HS-27A (cell line): Measurements from ENCODE around the gene SLC38A1.
"Not testable (repeated sequence)": the region's sequence is repeated elsewhere in the genome, so short reads cannot be mapped to it uniquely, and the experiment has no call there.

Source experiments
- DNase-seq: peaks from one replicate; pipeline ENCODE4 v3.0.0-alpha.2; 2012; ENCODE audit warnings: low read depth, missing footprints

The SLC38A1 gene

DNA sequence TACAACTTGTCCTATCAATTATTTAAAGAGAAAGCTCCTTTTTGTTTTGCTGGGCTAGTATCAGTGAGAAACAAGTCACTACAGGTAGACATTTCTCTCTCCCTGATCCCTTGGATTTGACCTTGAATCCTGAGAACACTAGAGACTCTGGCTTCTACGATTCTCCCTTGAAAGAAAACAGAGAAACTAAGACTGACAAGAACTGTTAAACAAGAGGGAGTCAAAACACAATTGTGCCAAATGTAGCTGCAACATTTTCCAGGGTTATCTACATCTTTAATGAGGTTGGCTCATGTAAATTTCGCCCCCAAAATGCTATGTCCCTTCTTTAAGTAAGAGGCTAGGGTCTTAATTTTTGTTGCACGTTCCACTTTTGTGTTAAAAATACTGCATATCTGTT, 62.4 kb downstream of the SLC38A1 start:
- DNase-seq: no peak

DNA sequence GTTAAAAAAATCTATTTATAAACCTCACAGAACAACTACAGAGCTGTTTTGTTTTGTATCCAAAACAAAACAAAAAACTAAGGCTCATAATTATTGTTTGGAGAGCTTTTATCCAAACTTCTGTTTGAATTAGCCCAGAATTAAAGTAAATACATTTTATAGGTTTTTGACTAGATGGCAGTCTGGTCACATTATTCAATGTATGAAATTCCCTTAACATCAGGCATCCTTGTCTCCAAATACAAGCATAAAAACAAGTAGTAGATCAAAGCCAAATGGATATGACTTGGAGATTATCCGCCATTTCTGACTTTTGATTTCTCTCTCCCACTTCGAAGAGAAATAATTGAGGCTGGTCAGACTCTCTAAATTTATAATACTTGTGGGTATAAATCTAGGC, 63.5 kb downstream of the SLC38A1 start:
- DNase-seq: no peak

DNA sequence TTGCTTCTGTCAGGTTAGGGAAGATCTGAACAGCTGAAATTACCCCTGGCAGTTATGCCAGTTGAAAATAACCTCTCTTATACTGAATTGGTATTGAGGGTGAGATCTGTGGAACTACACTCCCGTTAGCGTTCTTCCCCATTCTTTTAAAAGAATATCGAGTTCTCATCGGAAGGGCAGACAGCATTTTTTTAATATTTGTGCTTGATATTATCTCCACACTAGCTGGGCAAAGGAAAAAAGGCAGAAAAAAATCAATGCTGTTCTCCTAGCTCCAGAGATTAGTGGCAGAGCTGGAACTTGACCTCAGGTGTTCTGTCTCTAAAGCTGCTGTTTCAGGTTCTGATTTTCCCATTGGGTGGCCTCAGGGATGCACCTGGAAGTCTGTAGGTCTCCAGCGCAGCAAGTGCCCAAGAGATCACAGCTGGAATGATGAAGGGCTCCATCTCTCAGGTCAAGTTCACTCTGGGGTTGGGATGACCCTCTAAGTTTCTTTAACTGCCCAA, 67.5 kb downstream of the SLC38A1 start:
- no peak for DNase-seq

DNA sequence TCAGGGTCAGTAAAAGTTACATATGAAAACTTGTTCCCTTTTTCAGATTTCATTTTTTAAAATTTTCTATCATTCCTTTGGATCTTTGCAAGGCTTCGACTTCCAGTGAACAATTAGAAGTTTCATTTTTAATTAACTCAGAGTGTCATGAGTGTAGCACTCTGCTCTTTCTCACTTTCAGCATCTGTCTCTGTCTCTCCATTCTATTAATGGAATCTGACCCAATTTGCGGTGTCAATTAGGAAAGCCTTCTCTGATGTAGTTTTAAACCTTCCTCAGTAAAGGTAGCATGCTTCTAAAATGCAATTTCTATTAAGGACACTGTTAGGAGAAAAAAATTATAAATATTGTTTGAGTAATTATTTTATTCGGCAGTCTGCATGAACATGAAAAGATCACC, 68.3 kb downstream of the SLC38A1 start:
- DNase-seq: no peak

DNA sequence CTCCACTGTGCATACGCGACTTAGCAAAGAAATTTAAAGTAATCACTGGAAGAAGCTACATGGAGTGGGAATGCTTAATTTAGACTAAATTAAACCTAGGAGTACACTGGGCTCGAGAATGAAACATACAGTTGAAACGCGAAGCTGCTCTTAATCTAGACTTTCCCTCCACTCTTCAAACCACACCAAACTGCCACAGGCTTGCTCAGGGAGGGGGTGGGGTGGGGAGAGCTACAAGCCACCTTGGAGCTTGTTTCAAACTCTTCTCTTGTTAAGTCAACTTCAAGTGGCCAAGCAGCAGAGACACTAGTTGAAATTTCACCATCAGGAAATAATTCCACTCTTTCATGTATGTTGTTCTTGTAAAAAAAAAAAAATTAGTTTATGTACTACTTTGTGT, 69.9 kb downstream of the SLC38A1 start:
- no peak for DNase-seq

DNA sequence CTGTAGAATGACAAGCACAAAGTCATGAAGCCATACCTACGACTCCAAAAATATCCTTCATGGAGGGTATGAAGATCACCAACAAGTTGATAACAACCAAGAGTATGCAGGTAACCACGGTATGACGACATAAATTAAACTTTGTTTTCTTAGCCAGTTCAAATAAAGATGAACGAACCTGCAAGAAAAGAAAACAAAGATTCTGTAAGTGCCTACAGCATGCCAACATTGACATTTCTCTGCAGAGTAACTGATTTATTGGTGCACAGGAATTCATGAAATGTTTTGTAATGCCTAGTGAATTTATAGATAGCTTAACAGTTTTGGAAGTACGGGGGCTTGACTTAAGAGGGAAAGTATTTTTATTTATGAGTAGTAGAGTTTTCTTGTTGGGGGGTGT, 71.0 kb downstream of the SLC38A1 start:
- no peak for DNase-seq

DNA sequence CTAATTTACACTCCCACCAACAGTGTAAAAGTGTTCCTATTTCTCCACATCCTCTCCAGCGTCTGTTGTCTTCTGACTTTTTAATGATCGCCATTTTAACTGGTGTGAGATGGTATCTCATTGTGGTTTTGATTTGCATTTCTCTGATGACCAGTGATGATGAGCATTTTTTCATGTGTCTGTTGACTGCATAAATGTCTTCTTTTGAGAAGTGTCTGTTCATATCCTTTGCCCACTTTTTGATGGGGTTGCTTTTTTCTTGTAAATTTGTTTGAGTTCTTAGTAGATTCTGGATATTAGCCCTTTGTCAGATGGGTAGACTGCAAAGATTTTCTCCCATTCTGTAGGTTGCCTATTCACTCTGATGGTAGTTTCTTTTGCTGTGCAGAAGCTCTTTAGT, 78.3 kb downstream of the SLC38A1 start:
- not testable (repeated sequence) for DNase-seq

DNA sequence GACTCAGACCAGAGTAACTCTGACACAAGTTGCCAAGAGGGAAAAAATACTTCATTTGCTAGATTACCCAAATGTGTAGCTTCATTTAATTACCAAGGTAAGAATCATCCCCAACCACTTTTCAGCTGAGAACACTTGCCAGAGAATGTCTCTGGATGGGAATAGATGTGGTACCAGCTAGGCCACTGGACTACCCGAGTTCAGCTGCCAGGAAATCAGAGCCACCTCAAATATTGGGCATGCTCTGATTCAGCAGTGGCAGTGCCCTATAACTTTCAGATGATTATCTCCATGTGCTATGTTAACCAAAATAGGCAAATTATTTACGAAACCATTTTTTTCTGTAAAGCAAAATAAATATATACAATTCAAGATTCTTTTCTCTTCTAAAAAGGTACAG, 80.7 kb downstream of the SLC38A1 start:
- no peak for DNase-seq

DNA sequence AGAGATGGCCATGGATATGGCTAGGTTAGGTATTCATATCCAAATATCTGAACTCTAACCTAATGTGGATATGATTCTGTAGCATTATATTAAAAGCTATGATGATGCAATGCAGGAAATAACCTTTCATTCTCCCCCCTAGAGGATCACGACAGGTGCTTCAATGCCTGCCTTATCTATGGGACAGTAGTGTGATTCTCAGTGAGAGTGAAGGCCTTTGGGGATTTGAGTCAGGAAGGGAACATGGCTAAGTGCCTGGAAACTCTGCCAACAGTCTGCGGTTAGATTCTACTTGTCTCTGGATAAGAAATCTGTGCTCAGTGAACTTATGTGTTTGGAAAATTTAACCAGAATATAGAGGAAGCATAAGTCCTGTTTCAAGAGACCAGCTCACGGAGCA, 81.8 kb downstream of the SLC38A1 start:
- DNase-seq: no peak

DNA sequence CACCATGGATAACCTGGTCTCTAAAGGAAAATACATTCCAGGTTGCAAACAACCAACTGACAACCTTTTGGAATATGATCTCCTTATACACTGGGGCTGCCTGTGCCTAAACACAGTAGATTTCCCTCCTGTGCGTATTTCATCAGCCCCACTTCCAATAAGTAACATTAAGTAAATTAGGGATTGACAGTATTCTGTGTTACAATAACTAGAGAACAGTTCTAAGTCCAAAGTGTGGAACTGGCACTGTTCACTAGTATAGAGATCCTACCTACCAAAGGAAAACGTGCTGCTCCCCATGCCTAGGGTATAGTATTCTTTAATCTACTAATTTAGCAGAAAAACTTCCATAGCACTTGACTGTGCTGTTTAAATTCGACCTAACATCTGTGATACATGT, 82.8 kb downstream of the SLC38A1 start:
- no peak for DNase-seq

DNA sequence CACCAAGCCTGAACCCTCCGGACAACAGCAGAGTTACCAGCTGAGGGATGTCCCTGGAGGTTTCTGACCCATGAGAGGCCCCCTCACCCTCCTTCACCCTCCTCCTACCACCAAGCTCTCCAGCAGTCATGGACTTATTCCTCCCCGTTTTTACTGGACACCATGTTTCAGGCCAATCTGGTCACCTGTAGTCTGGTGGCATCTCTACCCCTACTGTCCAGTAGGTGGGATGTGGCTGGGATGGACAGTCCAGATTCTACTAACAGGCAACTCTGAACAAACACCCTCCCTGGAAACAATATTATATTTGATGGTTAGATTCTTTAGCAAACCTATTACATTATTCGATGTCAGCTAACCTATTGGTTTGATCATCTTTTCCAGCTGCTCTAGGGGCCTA, 83.2 kb downstream of the SLC38A1 start:
- no peak for DNase-seq

DNA sequence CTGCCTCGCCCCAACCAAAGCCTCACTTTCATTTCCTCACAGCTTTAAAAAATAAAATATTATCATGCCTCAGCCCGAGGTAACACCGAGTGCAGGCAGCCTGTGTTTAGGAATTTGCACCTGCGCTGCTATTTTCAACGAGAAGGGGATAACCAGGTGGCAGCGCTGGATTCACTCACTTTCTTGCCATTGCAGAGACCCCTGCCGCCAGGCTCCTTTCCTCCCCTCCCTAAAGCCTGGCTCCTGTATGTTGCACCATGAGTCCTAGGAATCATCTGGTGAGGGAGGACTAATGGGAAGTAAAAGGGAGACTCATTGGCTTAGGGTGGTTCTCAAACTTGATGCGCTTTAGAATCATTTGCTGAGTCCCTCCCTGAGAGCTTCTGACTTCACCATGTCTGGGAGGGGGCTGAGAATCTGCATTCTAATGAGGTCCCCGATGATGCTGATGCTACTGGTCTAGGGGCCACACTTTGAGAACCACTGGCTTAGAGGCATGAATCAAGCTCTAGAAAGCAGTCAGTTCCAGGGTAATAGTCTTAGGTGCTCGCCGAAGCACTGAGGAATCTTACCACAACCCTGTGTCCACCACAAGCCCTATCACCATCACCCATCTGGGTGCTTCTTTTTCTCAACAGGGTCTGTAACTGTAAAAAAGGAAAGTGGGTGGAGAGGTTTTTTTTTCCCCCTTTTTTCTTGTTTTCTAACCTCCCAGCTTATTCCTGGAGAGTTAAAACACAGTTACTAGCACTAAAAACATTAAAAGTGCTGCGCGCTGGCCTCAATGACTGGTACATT, 83.8 kb downstream of the SLC38A1 start:
- no peak for DNase-seq

DNA sequence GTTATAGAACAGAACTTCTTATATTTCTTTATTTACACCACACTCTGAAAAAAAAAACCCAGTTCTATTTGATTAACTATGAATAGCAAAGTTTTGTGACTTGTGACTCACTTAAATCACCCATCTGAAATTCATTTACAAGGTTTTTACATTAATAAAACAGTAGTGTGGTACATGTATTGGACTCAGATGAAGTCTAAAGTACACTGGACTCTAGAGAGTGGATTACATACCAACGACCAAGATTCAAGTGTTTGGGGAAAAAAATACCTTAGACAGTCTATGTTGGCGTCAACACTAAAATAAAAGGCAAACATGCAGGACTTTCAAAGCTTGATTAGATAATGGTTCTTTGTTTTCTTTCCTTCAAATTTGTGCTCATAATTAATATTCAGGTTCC, 85.7 kb downstream of the SLC38A1 start:
- no peak for DNase-seq

DNA sequence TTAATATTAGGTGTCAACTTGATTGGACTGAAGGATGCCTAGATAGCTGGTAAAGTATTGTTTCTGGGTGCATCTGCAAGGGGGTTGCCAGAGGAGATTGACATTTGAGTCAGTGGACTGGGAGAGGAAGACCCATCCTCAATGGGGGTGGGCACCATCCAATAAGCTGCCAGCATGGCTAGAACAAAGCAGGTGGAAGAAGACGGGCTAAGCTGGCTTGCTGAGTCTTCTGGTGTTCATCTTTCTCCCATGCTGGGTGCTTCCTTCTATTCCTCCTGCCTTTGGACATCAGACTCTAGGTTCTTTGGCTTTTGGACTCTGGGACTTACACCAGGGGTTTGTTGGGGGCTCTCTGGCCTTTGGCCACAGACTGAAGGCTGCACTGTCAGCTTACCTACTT, 87.4 kb downstream of the SLC38A1 start:
- no peak for DNase-seq

DNA sequence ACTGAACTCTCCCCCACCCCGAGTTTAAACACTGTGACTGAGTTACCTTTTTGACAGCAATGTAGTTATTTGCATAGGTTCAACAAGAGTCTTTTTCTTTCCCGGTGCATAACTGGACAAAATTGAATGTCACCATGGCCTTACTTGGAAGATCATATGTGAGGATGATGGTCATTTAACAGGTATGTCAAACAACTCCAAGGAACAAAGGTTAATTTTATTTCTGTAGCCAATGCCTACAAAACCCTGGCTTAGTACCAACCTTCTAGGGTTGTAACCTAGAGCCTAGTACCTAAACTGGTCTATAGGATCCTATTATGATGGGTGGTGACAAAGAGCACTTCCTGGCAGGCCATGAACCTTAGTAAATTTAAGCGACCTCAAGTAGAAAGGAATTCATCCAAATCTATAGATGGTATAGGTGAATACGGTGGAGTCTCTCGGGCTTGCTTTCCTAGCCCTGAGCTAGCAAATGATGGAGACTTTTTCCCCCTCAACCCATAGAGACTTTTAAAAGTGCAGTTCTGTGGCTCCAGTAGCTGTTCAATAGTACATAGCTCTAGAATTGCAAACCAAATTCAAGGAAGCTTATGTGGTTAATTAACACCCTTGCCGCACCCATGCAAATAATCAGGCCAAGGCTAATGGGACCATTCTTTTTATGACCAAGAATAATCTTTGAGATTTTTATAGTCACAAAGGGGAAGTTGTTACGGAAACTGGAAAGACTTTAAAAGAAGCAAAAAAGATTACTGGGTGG, 89.0 kb downstream of the SLC38A1 start:
- DNase-seq: no peak

DNA sequence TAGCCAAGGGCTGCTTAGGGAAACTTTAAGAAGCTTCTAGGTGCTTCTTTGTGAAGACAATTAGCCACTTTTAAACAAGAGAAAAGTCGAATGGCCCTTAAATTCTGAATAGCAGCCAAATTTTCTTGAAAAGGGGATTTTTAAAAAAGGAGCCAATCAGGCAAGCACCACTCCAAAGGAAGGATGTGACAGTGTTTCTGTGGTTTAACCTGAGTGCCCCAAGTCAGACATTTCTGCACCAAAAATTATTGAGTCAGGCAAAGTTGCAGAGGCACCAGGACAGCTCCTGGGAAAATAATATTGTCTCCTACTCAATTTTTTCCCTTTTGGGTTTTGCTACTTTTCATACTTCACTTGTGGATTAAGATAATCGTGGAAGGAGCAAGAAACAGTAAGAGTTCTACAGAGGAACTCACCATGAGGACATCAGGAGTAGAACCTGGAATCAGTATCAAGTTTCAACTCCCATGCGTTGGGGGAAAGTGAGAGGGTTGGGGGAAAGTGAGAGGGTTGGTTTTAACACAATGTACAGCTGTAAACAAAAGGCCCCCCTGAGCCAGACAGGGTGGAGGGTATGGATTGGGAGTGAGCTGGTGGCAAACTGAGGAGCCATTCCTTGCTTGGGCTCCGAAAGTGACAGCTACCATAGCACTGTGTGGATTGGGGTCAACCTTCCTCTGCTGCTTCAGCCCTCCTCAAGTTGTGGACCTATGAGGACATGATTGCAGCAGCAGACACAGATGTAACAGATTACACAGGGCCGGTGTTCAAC, 90.8 kb downstream of the SLC38A1 start:
- DNase-seq: no peak

DNA sequence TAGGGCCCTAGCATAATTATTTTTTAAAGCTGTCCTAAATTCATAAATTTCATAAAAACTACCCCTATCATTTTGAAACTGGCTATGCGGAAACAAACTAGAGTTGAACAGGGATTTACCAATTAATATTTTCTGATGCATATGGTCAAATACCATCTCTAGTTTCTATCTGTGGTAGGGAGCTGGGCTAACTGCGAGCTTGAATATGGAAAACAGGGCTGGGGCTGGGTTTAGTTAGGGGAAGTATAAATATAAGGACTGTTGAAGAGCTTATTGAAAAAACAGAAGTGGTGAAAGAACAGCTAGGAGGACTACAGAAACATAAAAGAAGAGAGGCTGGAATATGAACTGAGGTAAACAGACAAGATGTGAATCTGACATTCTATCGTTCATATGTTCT, 91.8 kb downstream of the SLC38A1 start:
- no peak for DNase-seq

DNA sequence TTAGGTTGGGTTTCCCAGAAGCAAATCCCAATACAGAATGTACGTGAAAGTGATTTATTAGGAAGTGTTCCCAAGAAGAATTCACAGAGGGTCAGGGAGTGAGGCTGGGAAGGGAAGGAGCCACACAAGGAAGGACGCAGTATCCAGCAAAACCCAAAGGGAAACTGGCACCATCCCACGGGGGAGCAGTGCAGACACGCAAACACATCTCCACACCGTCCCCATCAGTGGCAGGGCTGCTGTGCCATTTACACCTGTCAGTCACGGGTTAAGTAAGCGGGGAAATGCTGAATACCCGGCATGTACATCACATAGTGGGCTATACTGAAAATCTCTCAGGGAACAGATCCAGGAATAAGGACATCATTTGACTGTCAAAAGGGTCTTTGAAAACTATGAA, 93.9 kb downstream of the SLC38A1 start:
- no peak for DNase-seq

DNA sequence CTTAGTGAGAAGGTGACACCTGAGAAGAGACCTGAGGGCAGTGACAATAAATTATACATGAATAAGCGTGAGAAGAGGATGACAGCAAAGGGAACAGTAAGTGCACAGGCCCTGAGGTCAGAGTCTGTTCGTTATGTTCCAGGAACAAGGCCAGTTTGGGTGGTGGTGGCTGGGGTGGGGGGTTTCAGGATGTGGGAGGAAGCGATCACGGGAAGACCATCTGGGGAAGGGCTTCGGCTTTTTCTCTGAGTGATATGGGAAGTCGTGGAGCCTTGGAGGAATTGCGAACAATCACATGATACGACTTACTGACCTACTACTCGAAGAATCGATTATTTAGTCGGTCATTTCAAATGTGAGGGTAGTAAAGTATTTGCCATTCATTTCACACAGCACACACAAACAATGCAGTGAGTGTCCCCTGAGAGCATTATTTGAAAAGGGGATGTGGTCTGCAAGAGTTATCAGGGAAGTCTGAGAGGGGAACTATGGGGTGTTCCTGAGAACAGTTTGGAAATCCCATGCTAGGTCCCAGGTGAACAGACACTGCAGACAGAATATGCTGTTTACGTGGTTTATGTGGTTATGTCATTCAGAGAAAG, 94.7 kb downstream of the SLC38A1 start:
- no peak for DNase-seq

DNA sequence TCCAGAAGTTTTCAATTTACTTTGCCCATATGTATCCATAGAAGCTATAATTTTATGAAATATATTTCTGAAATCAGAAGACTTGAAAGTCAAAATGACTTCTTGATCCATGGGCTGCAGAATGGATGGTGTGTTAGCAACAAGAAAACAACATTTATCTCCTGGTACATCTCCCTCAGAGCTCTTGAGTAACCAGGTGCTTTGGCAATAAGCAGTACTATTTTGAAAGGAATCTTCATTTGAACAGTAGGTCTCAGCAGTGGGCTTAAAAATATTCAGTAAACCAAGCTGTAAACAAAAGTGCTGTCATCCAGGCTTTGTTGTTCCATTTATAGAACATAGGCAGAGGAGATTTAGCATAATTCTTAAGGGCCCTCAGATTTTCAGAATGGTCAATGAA, 100.4 kb downstream of the SLC38A1 start:
- no peak for DNase-seq

DNA sequence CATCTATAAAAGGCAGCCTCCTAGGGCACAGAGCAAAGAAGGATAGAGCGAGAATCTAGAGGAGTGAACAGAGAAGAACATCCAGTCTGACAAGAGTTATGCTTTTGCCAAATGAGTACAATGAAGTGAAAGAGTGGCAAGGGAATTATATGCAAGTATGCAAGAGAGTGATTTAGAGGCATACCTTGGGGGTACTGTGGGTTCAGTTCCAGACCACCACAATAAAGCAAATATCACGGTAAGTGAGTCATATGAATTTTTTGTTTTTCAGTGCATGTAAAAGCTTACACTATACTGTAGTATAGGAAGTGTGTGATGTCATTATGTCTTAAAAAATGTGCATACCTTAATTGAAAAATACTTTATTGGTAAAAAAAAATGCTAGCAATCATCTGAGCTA, 101.4 kb downstream of the SLC38A1 start:
- DNase-seq: no peak

DNA sequence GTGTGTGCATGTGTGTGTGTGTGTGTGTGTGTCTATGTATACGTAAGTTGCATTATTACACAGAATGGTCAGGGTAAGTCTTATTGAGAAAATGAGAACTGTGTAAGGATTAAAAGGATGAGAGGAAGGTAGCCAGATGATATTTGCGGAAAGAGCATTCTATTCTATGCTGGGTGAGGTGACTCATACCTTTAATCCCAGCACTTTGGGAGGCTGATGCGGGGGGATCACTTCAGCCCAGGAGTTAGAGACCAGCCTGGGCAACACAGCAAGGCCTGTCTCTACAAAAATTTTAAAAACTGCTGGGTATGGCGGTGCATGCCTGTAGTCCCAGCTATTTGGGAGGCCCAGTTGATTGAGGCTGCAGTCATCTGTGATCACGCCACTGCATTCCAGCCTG, 103.7 kb downstream of the SLC38A1 start:
- no peak for DNase-seq
